ENCODE data around the gene EGR1. TPM values are rescaled to one million over a fixed set of nuclear protein-coding genes. Genes with fewer than 3 reads are reported as not detected.

Gene EGR1
- total RNA-seq, 4 donors from 2014 or later = 3.1 to 14.1 (median 8.8) TPM

DNA sequence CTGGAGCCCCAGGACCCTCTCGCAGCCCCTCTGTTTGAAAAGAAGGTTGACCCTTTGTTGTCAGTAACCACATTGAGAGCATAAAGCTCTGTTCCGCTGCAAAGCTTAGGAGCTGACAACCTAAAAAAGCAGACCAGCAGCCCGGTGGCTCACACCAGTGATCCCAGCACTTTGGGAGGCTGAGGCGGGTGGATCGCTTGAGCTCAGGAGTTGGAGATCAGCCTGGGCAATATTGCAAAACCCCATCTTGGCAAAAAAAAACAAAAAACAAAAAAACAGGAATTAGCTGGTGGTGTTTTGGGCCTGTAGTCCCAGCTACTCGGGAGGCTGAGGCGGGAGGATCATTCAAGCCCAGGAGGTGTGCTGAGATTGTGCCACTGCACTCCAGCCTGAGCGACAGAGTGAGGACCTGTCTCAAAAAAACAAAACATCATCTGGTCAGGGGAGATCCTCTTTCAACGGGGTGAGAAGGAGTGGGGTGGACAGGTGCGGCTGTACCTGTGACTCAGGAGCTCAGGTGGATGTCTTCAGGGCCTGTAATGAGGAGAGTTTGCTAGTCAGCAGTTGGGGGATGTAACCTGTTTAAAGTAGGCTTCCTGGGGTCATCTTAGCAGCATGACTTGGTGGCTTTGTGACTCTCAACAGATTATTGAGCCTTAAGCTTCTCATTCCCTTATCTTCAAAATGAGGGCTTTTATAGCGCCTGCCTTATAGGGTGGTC, 27.1 kb upstream of the EGR1 start:
- Histone ChIP-seq H3K4me1 (peaks cover 0 to 21% (median 8%) of the 10 kb centered on the region in 4 donors), H3K4me3 (peak overlapping the region in 3 of 4 donors; percentile 27 to 57 (median 45)), H3K9me3 (no peaks in the 10 kb centered on the region), H3K27ac (no peak overlapping the region), H3K36me3 (peaks cover 0 to 40% (median 7%) of the 10 kb centered on the region in 3 donors), H3K27me3 (no peaks in the 10 kb centered on the region)
- TF ChIP-seq POLR2A (IDR thresholded peaks at IDR 0.05) = no peak
- no peak for TF ChIP-seq EP300 (IDR thresholded peaks at IDR 0.05)
- TF ChIP-seq, protein P1, sequence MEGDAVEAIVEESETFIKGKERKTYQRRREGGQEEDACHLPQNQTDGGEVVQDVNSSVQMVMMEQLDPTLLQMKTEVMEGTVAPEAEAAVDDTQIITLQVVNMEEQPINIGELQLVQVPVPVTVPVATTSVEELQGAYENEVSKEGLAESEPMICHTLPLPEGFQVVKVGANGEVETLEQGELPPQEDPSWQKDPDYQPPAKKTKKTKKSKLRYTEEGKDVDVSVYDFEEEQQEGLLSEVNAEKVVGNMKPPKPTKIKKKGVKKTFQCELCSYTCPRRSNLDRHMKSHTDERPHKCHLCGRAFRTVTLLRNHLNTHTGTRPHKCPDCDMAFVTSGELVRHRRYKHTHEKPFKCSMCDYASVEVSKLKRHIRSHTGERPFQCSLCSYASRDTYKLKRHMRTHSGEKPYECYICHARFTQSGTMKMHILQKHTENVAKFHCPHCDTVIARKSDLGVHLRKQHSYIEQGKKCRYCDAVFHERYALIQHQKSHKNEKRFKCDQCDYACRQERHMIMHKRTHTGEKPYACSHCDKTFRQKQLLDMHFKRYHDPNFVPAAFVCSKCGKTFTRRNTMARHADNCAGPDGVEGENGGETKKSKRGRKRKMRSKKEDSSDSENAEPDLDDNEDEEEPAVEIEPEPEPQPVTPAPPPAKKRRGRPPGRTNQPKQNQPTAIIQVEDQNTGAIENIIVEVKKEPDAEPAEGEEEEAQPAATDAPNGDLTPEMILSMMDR (IDR thresholded peaks at IDR 0.05) = no peak
- DNase-seq (ENCODE audit: low spot score in 2 of 2) = no peak
- 72 to 73% methylated on average over 11 of the region's 11 CpGs for WGBS, 2 donors

DNA sequence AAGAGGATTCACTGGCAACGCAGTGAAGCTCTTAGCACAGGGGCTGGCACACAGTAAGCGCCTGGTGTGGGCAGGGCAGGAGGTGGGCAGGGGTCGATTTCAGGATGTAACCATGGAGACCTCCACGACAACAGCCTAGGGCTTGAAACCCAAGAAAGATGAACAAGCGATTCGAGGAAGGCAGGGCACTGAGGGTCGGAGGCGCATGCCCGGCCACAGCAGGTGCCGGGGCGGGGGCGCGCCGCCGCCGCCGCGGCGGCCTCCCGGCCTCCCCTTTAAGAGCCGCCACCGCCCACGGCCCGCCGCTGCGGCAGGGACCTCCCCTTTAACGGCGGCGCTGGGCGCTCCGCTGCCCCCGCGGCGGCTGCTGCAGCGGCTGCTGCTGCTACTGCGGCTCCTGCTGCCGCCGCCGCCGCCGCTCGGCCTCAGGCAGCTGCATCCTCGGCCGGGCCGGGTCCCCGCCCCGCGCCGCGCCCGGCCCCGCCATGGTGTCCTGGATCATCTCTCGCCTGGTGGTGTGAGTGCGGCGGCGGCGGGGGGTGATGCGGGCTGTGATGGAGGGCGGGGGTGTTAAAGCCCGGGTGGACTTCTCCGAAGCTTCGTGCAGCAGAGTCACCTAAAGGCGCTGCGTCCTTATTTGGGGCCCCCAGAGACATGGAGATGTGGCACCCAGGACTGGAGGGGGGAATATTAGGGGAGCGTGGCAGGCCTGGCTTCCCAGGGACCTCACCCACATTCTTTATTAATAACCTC, 26.4 kb upstream of the EGR1 start, which contains the start of gene REEP2:
TSS of gene REEP2 (plus strand) at position 334 of the 753 bp plus-strand sequence. CDS start at position 486, 152 bp downstream.
- H3K27ac ChIP-seq = peak within 1 kb of the TSS in 1 of 4 donors; percentile 63
- H3K9me3 ChIP-seq = no peaks in the 10 kb centered on the region
- H3K36me3 ChIP-seq = peaks cover 0 to 32% (median 0%) of the 10 kb centered on the region in 3 donors
- no peaks in the 10 kb centered on the region for H3K27me3 ChIP-seq
- 0% methylated on average over 29 to 61 of the region's 65 CpGs for WGBS, 2 donors
- no peak for TF ChIP-seq EP300 (IDR thresholded peaks at IDR 0.05)
- TF ChIP-seq, protein P1 (IDR thresholded peaks at IDR 0.05) = peak in 2 of 5 experiments; percentile 15 to 28
- H3K4me3 ChIP-seq = peak within 1 kb of the TSS; percentile 10 to 57 (median 36)
- peaks cover 0 to 21% (median 8%) of the 10 kb centered on the region in 4 donors for H3K4me1 ChIP-seq
- no peak for DNase-seq (ENCODE audit: low spot score in 2 of 2)

DNA sequence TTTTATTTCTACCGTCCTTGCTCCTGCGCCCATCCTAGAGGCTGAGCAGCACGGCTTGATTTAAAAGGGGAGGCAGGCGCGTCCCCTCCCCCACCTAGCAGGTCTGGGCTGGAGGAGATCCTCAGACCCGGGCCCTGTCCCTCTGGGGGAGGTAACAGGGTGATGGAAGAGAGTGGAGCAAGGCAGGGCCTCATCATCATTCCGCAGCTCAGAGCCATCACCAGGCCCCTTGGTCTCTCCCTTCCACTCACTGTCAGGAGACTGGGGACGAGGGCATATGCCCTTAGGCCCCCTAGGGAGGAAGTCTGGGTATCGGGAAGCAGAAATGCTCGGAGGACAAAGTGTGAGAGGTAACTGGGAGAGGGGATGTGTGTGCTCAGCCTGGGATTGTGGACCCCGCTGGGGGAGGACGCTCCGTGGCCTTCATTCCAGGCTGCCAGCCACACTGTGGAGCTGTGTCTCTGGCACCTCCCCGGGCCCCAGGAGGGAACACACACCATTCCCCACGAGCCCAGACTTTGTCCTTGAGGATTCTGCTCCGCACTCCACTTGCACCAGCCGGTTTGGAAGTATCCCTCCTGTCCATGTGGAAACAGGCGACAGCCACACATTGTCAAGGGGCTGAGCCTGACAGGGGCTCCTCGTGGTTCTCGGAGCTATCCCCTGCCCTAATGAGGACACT, 25.7 kb upstream of the EGR1 start:
- no peak for DNase-seq (ENCODE audit: low spot score in 2 of 2)
- TF ChIP-seq, protein P1 (IDR thresholded peaks at IDR 0.05) = no peak
- TF ChIP-seq POLR2A (IDR thresholded peaks at IDR 0.05) (no peak), EP300 (IDR thresholded peaks at IDR 0.05) (no peak)
- Histone ChIP-seq H3K4me1 (peaks cover 0 to 21% (median 8%) of the 10 kb centered on the region in 4 donors), H3K4me3 (peak overlapping the region; percentile 10 to 57 (median 36)), H3K9me3 (no peaks in the 10 kb centered on the region), H3K27ac (peak overlapping the region in 1 of 4 donors; percentile 63), H3K36me3 (peaks cover 0 to 25% (median 0%) of the 10 kb centered on the region in 3 donors), H3K27me3 (no peaks in the 10 kb centered on the region)
- 38 to 40% methylated on average over 16 to 19 of the region's 20 CpGs for WGBS, 2 donors

DNA sequence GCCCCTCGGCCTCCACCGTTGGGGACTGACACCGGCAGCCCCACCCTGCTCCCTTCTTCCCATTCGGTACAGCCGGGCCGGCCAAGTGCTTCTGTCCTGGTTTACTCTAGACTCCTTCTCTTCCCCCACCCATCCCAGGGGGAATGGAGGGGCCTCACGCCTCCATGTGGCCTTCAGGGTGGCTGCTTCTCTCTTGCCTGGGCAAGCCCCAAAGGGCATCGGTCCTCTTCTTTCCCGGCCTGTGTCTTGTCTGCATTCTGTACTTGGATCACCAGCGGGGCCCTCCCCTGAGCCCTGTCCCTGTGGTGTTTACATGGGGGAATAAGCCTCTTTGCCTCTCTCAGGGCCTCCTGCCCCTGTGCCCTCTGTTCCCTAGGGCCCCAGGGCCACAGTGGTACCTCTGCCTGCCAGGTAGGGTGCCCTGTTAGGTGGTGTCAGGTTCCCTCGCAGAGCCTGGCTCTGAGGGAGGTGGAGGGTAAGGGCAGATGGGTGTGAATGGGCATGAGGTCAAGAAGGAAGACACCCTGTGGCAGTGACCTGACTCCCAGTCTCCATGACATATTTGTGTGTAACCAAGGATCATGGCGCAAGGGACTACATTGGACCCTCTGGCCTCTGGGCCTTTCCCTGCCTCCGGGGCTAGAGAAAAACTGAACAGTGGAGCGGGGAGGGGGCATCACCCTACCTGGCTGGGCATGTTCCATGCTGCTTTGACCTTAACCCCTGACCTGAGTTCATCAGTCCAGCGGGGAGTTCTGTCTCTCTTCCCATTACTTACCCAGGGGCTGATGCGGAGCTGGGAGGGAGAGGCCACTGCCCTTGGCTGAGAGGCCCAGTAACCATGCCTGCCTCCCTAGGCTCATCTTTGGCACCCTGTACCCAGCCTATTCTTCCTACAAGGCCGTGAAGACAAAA, 24.9 kb upstream of the EGR1 start:
- Histone ChIP-seq H3K36me3 (peaks cover 0 to 17% (median 0%) of the 10 kb centered on the region in 3 donors), H3K27ac (no peak overlapping the region), H3K4me3 (no peak overlapping the region), H3K4me1 (peaks cover 0 to 21% (median 8%) of the 10 kb centered on the region in 4 donors), H3K27me3 (no peaks in the 10 kb centered on the region), H3K9me3 (no peaks in the 10 kb centered on the region)
- TF ChIP-seq EP300 (IDR thresholded peaks at IDR 0.05) = no peak
- no peak for TF ChIP-seq POLR2A (IDR thresholded peaks at IDR 0.05)
- TF ChIP-seq, protein P1 (IDR thresholded peaks at IDR 0.05) = no peak
- no peak for DNase-seq (ENCODE audit: low spot score in 2 of 2)
- WGBS, 2 donors = 72 to 85% methylated on average over 17 of the region's 17 CpGs
